Measurements from ENCODE around the gene VHLL.

- TF ChIP-seq CTCF (IDR thresholded peaks at IDR 0.05; ENCODE audit: low read depth, low read length, missing input control), result no peak
- TF ChIP-seq TAF1 (conservative IDR thresholded peaks at IDR 0.05), result no peak
- TF ChIP-seq ATF3 (IDR thresholded peaks at IDR 0.05), result no peak
- no peak for TF ChIP-seq REST (IDR thresholded peaks at IDR 0.05)
- TF ChIP-seq SP1 (IDR thresholded peaks at IDR 0.05), result no peak
- TF ChIP-seq MAX (IDR thresholded peaks at IDR 0.05), result peak; percentile 34
- no peak for TF ChIP-seq JUND (IDR thresholded peaks at IDR 0.05)
- no peak for TF ChIP-seq GABPA (IDR thresholded peaks at IDR 0.05 in 1 of 2, conservative IDR thresholded peaks at IDR 0.05 in 1 of 2)
- TF ChIP-seq RAD21 (IDR thresholded peaks at IDR 0.05), result no peak
- peak; percentile 81 to 89 for TF ChIP-seq EGR1 (IDR thresholded peaks at IDR 0.05; ENCODE audit: low read depth in 2 of 2)
- no peak for TF ChIP-seq YY1 (IDR thresholded peaks at IDR 0.05)
Measured at GRCh38 chr1:156281693-156282478, 17.2 kb downstream of the VHLL start.
